GM10847 (cell line): ENCODE measurements around the gene NRXN3.

Experiments used
- POLR2A ChIP-seq: IDR thresholded peaks from 2 replicates; pipeline ENCODE4 v1.6.1; 2011; ENCODE audit not compliant: insufficient read length; ENCODE audit errors: extremely low read depth

The NRXN3 gene

DNA sequence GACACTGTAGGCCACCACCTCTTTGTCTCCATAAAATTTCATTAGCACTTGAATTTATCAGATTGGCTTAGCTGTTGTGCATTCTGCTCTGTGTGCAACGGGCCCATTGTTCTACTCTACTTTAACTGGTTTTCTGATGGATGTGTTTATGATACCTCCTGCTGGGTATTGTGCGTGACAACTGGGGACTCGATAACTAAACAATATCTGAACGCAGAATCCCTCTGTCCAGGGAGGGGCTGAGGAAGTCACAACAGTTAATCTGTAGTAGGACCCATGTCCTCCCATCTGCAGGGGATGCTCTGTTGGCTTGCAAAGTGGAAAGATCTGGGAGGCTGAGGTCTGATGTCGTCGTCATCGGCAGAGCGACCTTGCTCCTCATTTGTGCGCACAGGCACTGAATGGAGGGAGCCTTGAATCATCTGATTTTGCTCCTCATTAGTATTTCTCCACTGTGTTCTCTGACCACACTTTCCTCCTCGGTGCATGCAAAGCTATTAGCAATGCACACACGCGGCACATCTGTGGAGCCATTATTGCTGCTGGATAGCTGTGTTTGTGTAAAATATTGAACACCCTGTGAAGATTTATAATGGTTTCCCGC, 422.5 kb downstream of the NRXN3 start:
- no peak for TF ChIP-seq POLR2A

DNA sequence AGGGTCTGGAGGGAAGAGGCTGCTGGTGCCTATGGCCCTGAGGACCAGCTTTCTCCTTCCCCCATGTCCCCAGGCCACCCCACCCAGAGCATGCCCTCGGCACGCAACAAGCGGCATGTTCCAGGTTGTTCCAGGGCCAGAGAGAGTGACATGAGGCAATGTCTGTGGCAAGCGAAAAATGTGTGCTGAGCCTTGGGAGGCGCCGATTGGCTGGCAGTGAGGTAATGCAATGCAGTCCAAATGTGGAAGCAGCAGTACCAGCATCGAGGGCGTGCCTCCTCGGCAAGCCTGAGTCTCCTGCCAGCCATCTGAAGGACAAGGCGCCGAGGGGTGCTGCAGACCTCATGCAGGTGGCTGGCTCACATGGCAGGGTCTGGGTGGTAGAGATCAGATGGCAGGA, 423.8 kb downstream of the NRXN3 start:
- no peak for TF ChIP-seq POLR2A

DNA sequence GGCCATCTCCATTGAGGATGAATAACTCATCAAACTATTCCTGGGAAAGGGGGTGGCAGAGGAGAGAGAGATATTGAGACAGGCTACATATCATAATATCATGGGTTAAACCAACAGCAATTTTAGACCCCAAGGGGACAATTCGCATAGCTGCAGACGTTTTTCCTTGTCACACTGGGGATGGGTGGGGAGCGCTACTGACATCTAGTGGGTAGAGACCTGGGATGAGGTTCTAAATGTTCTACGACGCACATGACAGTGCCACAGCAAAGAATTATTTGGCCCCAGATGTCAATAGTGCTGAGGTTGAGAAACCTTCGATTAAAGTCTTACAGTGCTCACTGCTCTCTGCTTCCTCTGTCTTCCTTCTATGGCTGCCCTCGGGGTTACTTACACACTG, 425.6 kb downstream of the NRXN3 start:
- no peak for TF ChIP-seq POLR2A

DNA sequence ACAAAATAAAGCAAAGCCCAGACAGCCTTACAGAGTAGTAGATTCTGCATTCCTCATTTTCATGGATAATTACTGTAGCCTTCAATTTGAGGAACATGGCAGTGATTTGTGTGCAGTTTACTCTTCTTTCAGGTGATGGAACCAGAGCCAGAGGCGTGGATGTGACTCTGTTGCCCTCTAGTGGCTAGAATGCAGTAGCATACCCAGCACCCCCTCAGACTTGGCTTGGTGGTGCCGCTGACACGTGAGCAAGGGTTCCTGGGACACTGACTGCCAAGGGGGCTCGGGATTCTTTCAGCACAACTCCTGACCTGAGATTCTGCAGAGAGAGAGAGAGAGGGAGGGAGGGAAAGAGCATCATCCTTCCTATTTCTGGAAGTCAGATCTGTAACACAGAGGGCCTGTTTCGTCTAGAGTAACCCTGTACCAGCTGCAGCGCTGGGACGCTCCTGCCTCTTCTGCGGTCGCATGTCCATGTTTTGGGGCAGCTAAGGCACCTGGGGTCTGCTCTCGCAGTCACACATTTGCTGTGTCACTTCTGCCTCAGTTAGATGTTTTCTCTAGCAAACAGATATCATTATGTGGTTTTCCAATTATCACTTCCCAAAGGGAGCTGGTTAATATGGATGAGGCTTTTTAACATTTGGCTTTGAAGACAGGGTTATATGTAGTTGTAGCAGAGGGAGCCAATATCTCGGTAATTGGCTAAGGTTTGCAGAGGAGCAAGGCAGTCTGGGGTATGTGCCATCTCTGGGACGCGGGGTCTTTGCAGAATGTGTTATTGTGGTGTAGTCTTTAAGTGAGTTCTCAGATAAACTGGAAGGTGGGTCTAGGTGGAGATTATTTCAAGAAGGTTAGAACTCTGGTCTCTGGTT, 428.1 kb downstream of the NRXN3 start:
- TF ChIP-seq POLR2A: no peak

DNA sequence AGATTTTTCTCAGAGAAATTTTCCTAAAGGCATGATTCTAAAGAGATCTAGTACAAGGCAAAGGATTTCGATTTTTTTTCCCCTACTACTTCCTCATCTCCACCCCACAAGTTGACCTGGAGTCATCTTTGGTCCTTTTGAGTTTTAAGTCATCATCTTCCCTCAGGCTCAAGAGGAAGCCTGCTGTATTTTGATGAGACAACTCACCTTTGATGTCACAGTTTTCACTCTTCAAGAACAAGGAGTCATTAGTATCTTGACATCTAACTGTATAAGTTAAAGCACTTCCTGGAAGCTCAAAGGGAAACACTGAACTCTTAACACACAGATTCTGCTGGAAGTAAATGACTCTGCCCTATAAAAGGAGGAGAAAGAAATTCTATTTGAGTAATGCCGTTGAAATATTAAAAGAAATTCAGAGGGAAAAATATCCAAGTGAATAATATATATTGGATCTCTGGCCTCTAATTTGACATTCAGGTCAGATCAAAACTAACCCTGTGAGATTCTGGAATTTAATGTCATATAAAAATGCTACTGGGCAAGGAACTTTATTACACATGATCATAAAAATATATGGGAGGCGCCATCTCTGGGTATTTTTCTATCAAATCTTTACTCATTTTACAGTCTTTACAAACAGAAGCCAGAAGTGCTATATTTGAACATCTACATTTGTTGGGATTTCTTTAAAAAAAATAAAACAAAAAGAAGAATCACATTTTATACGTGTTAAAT, 435.0 kb downstream of the NRXN3 start:
- no peak for TF ChIP-seq POLR2A

DNA sequence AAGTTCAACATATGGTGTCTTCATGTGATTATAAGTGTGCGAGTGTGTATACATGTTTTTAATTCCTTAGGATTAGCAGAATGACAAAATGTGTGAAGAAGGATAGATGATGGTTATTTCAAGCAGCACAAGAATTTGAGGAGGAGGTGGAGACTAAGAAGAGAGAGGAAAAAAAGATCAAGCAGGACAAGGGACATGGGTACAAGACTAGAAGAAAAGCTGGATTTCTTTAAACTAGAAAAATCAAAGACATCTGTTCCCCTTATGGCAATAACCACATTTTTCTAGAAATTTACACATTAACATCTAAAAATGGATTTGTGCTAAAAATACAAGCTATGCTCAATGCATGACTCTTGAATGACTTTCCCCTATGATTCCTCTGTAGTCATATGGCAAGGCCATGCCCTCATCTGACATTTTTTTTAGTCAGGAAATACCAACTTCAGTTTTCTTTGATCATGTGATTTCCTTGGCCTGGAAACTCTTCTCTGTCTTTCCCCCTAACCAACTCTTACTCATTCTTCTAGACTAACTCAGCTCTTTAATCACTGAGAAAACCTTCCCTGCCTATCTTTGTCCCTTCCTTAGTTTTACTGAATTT, 435.8 kb downstream of the NRXN3 start:
- no peak for TF ChIP-seq POLR2A

DNA sequence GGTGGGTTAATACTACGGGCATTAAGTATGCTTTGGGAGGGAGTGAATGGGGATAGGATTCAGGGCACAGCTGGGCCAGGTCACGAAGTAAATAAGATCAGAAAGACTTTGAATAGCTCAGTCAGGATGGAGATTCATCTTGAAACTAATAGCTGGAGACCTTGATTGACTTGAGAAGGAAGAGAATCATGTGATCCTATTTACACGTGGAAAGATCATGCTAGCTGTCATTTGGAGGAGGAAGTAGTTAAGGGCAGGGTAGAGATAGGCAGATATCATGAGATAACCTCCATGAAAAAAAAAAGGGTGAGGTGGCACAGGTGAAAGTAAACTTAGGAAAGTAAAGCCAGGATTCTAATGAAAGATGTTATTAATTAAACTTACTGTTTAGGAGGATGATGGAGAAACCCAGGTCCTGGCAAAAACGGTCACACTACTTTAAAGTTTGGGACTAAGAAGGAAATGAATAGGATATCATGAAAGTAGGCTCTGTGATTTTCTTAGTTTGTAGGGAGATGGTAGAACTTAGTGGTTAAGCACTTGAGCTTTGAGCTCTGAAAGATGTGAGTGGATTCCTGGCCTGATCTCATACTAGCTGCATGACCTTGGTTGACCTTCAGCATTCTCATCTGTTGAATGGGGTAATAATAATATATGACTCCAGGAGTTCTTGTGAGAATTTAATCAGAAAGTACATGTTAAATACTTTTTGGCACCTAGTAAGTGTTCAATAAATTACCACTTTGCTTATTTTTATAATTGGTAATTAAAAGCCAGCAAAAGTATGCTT, 439.0 kb downstream of the NRXN3 start:
- no peak for TF ChIP-seq POLR2A

DNA sequence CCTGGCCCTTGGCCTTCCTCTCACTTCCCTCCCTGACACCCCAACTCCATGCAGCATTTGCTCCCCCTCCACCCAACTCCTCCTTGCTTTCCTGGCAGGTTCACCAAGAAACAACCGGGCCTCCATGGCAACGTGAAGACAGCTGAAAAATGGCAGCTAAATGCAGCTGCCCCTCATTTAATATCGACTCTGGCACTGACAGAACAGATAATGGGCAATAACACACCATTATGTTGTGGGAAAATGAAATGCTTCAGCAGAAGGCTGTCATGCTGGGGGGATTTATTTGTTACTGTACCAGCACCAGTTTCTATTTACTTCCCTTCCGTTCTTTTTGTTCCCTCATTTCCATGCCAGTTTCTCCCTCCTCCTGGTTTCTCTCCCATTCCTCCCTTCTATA, 440.8 kb downstream of the NRXN3 start:
- TF ChIP-seq POLR2A: no peak

DNA sequence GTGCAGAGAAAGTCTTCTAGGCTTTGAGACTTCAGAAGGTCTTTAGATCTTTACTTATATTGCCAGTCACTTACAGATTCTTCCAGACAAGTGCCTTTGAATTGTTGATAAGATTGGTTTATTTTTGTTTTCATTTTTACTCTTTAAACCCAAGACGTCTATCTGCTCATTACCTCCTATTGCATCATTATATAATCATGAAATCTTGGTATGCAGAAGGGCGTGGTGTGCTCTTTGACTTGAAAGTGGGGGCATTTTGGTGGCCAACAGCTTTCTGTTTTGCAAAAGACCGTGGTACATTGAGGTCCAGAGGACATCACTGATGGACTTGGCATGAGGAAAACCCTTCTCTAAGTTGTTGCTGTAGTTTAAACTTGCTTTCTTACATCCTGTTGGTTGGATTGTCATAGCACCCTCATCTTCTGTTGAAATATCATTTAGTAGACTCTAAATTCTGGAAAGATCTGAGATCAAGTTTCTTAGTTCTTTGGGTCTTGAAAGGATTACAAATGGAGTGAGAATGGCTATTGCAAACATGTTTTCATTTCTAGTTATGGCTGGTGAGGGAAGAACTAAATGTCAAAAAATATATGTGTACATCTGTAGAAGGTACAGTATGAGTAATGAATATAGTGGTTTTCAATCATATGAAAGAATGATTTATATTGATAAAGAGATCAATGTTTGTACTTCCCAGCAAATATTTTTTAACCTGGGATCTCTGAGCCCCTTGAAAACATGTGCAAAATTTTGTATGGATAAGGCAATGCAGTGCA, 441.8 kb downstream of the NRXN3 start:
- TF ChIP-seq POLR2A: no peak

DNA sequence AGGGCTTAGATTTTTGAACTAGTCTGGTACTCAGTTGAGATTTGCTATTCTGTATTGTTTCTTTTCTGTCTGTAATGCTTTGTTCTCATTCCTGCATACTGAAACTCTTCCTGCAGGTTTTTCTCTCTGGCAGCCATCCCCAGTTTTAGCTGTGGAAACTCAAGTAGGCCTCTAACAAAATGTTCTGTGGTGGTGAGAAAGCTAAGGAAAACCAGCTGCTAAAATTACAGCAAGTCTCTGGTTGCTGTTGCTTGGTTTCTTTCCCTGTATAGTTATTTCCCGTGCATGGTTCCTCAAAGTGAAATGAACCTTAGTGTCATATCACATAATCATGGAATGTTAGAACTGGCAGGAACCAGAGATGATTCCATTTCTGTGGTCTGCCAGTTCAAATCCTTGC, 442.5 kb downstream of the NRXN3 start:
- no peak for TF ChIP-seq POLR2A

DNA sequence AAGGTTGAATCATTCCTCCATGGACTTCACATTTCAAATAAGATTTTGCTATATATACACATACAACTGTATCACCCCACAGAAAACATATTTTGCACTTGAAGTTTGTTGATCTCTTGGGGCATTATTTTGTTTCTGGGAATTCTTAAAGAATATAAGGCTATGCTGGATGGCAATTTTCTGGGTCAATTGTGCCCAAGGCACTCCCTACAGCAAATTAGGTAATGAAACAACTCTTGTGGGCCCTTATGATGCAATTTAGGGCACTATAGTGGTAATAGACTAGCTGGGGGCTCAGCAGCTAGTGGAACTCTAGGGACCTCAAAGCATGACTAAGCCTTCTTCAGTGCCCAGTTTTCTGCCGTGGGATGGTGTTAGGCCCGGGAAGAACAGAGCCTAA, 444.4 kb downstream of the NRXN3 start:
- TF ChIP-seq POLR2A: no peak

DNA sequence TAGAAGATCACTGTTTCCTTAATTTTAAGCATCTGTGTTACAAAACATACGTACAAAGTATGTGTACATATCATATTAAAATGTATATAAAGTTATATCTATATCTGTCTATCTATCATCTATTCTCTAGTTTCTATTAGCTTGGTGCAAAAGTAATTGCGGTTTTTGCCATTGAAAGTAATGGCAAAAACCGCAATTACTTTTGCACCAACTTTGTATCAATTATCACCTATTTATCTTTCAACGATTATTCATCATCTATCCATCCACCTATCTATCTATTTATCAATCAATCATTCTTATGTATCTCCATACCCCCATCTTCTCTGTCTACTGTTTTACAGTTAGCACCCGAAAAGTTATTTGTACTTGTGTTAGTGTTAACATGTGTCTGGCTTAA, 447.6 kb downstream of the NRXN3 start:
- no peak for TF ChIP-seq POLR2A

DNA sequence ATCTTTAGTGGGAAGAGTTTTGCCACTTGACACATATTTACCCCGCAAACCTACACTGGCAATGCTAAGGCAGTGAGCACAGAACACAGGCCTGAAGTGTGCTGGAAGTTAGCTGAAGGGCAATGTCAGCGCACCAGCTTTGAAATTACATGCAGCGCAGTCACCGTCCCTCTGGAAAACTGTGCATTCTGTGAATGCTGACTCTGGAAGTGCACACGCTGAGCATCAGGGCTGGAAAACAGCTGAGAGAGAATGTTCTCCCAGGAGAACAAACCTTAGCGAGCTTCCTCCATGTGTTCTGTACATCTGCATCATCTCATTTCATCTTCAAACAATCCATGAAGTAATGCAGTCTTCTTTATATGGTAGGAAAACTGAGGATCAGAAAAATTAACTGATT, 448.2 kb downstream of the NRXN3 start:
- no peak for TF ChIP-seq POLR2A

DNA sequence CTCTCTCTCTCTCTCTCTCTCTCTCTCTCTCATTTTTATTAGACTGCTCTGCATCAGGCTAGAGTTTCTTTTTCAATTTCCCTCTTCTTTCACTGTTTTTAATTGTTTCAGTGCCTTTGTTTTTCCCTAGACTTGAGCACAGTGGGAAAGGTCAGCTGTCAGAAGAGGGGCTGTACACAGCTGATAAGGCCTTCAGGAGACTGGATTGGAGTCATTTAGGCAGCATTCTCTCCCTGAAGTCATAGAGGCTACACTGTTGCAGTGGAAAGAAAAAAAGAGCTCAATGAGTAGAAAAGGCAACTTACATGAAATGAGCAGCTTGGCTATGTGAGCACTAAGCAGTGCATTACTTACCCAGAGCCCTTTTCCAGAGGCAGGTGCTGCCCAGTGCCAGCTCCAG, 456.9 kb downstream of the NRXN3 start:
- TF ChIP-seq POLR2A: no peak
